ENCODE data around the gene IDH3G. TPM values are rescaled to one million over a fixed set of nuclear protein-coding genes. Genes with fewer than 3 reads are reported as not detected.
A peak's percentile ranks its signal among the peaks of the same experiment; 100 is the strongest.

IDH3G gene
- total and polyA plus RNA-seq, 9 donors: 41.3 to 58.5 (median 53.7) TPM

GRCh38 chrX:153763298-153763932 is 30.8 kb downstream of the IDH3G start:
- 85 to 88% (median 88%) methylated on average over 18 of the region's 18 CpGs for WGBS, 3 donors
- Histone ChIP-seq H3K4me1 (ENCODE audit: insufficient read depth) (no peaks in the 10 kb centered on the region), H3K36me3 (no peaks in the 10 kb centered on the region), H3K27me3 (no peaks in the 10 kb centered on the region), H3K4me3 (no peak overlapping the region), H3K9me3 (no peaks in the 10 kb centered on the region), H3K27ac (no peak overlapping the region)
- intact Hi-C loops (cut with DNase I): loop anchor here in 1 of 4 donors (5.0 kb wide), 1 partner anchor 189 kb away; no protein-coding TSS in a partner anchor
- DNase-seq: peak in 2 of 5 donors; percentile 28 to 35
- TF ChIP-seq POLR2A (IDR thresholded peaks at IDR 0.05) (no peak), EP300 (IDR thresholded peaks at IDR 0.05) (no peak), CTCF (IDR thresholded peaks at IDR 0.05) (no peak)

- Histone ChIP-seq H3K4me1 (ENCODE audit: insufficient read depth) (no peaks in the 10 kb centered on the region), H3K9me3 (no peaks in the 10 kb centered on the region), H3K27ac (no peak overlapping the region), H3K36me3 (no peaks in the 10 kb centered on the region), H3K27me3 (no peaks in the 10 kb centered on the region), H3K4me3 (no peak overlapping the region)
- intact Hi-C loops (cut with DNase I): loop anchor here in 1 of 4 donors (5.0 kb wide), 1 partner anchor 190 kb away; no protein-coding TSS in a partner anchor
- no peak for DNase-seq
- TF ChIP-seq EP300 (IDR thresholded peaks at IDR 0.05) (no peak), POLR2A (IDR thresholded peaks at IDR 0.05) (no peak), CTCF (IDR thresholded peaks at IDR 0.05) (no peak)
- 83 to 85% (median 84%) methylated on average over 14 of the region's 14 CpGs for WGBS, 3 donors
These were observed 31.5 kb downstream of the IDH3G start for GRCh38 chrX:153762626-153763173.

GRCh38 chrX:153761863-153762262 is 32.3 kb downstream of the IDH3G start:
- intact Hi-C loops (cut with DNase I): loop anchor here in 1 of 4 donors (5.0 kb wide), 1 partner anchor 190 kb away; no protein-coding TSS in a partner anchor
- peak in 1 of 5 donors; percentile 12 for DNase-seq
- 81 to 86% (median 84%) methylated on average over 15 of the region's 15 CpGs for WGBS, 3 donors
- Histone ChIP-seq H3K4me3 (no peak overlapping the region), H3K27me3 (no peaks in the 10 kb centered on the region), H3K9me3 (no peaks in the 10 kb centered on the region), H3K36me3 (no peaks in the 10 kb centered on the region), H3K27ac (no peak overlapping the region), H3K4me1 (ENCODE audit: insufficient read depth) (no peaks in the 10 kb centered on the region)
- TF ChIP-seq CTCF (IDR thresholded peaks at IDR 0.05) (no peak), EP300 (IDR thresholded peaks at IDR 0.05) (no peak), POLR2A (IDR thresholded peaks at IDR 0.05) (no peak)

- intact Hi-C loops (cut with DNase I): no loop called here
- no peak for TF ChIP-seq EP300 (IDR thresholded peaks at IDR 0.05)
- TF ChIP-seq CTCF (IDR thresholded peaks at IDR 0.05): no peak
- TF ChIP-seq POLR2A (IDR thresholded peaks at IDR 0.05): no peak
- H3K4me3 ChIP-seq: no peak overlapping the region
- H3K27ac ChIP-seq: no peak overlapping the region
- no peaks in the 10 kb centered on the region for H3K36me3 ChIP-seq
- no peaks in the 10 kb centered on the region for H3K4me1 ChIP-seq (ENCODE audit: insufficient read depth)
- no peaks in the 10 kb centered on the region for H3K27me3 ChIP-seq
- DNase-seq: no peak
- no peaks in the 10 kb centered on the region for H3K9me3 ChIP-seq
- WGBS, 3 donors: 73 to 85% (median 81%) methylated on average over 1 of the region's 1 CpG
These were observed 39.0 kb downstream of the IDH3G start for GRCh38 chrX:153755136-153755535.
